ENCODE measurements around the gene AMPH.

Gene AMPH

GRCh38 chr7:38630720-38631673 lies at the start of gene AMPH:
AMPH (minus strand) TSS chr7:38631373; CDS start chr7:38631351, 22 bp downstream.
- no peak for DNase-seq (ENCODE audit: low read depth, low spot score)

GRCh38 chr7:38679419-38679818 lies 48.2 kb upstream of the AMPH start:
- DNase-seq (ENCODE audit: low read depth, low spot score), result no peak
- H3K27ac ChIP-seq, result no peak overlapping the region

More at GRCh38 chr7:38630720-38631673, at the start of gene AMPH:
- H3K27ac ChIP-seq, result no peak within 1 kb of the TSS

- H3K27ac ChIP-seq, result no peak overlapping the region
- DNase-seq (ENCODE audit: low read depth, low spot score), result no peak
These were observed 47.5 kb upstream of the AMPH start for GRCh38 chr7:38678698-38679054.

GRCh38 chr7:38677981-38678697 lies 47.0 kb upstream of the AMPH start:
- no peak overlapping the region for H3K27ac ChIP-seq
- no peak for DNase-seq (ENCODE audit: low read depth, low spot score)

GRCh38 chr7:38675494-38676106 lies 44.4 kb upstream of the AMPH start:
- DNase-seq (ENCODE audit: low read depth, low spot score), result no peak

GRCh38 chr7:38674513-38674912 lies 43.3 kb upstream of the AMPH start:
- no peak overlapping the region for H3K27ac ChIP-seq
- DNase-seq (ENCODE audit: low read depth, low spot score), result no peak

More at GRCh38 chr7:38675494-38676106, 44.4 kb upstream of the AMPH start:
- H3K27ac ChIP-seq, result no peak overlapping the region

GRCh38 chr7:38673795-38674194 lies 42.6 kb upstream of the AMPH start:
- DNase-seq (ENCODE audit: low read depth, low spot score), result peak; percentile 41

GRCh38 chr7:38671911-38672905 lies 41.0 kb upstream of the AMPH start:
- no peak for DNase-seq (ENCODE audit: low read depth, low spot score)
- no peak overlapping the region for H3K27ac ChIP-seq

More at GRCh38 chr7:38673795-38674194, 42.6 kb upstream of the AMPH start:
- no peak overlapping the region for H3K27ac ChIP-seq

- no peak for DNase-seq (ENCODE audit: low read depth, low spot score)
These were observed 38.9 kb upstream of the AMPH start for GRCh38 chr7:38669965-38670520.

GRCh38 chr7:38664972-38665371 lies 33.8 kb upstream of the AMPH start:
- no peak for DNase-seq (ENCODE audit: low read depth, low spot score)
- no peak overlapping the region for H3K27ac ChIP-seq

More at GRCh38 chr7:38669965-38670520, 38.9 kb upstream of the AMPH start:
- H3K27ac ChIP-seq, result no peak overlapping the region

- DNase-seq (ENCODE audit: low read depth, low spot score), result no peak
- H3K27ac ChIP-seq, result no peak overlapping the region
These were observed 29.4 kb upstream of the AMPH start for GRCh38 chr7:38660427-38661099.

GRCh38 chr7:38659931-38660330 lies 28.8 kb upstream of the AMPH start:
- H3K27ac ChIP-seq, result no peak overlapping the region
- DNase-seq (ENCODE audit: low read depth, low spot score), result no peak

GRCh38 chr7:38658921-38659320 lies 27.7 kb upstream of the AMPH start:
- no peak for DNase-seq (ENCODE audit: low read depth, low spot score)
- no peak overlapping the region for H3K27ac ChIP-seq

- no peak for DNase-seq (ENCODE audit: low read depth, low spot score)
- H3K27ac ChIP-seq, result no peak overlapping the region
These were observed 25.8 kb upstream of the AMPH start for GRCh38 chr7:38656968-38657367.

- H3K27ac ChIP-seq, result no peak overlapping the region
- no peak for DNase-seq (ENCODE audit: low read depth, low spot score)
These were observed 24.9 kb upstream of the AMPH start for GRCh38 chr7:38655833-38656774.

GRCh38 chr7:38637957-38638356 lies 6.8 kb upstream of the AMPH start:
- no peak overlapping the region for H3K27ac ChIP-seq
- no peak for DNase-seq (ENCODE audit: low read depth, low spot score)

GRCh38 chr7:38632411-38632810 lies 1.2 kb upstream of the AMPH start:
- H3K27ac ChIP-seq, result no peak overlapping the region
- no peak for DNase-seq (ENCODE audit: low read depth, low spot score)
